Fibroblast of lung (primary cell): ENCODE results near the gene C19orf81.

Experiments used
- EZH2 ChIP-seq: IDR thresholded peaks from 2 replicates; pipeline ENCODE4 v1.5.1; 2012; ENCODE audit warnings: low read length, control low read depth, mild to moderate bottlenecking; ENCODE audit errors: missing control alignments
- TF ChIP-seq, protein P1 (sequence below), 2 donors: IDR thresholded peaks in 1 of 2; conservative IDR thresholded peaks in 1 of 2; 1 replicate in 1 of 2; 2 replicates in 1 of 2; pipeline ENCODE4 v1.5.1; 2011 to 2012; ENCODE audit warnings: low read length in 2 of 2, control low read depth in 1 of 2, inconsistent platforms in 1 of 2, low read depth in 1 of 2, mild to moderate bottlenecking in 1 of 2

- TF ChIP-seq, protein P1, sequence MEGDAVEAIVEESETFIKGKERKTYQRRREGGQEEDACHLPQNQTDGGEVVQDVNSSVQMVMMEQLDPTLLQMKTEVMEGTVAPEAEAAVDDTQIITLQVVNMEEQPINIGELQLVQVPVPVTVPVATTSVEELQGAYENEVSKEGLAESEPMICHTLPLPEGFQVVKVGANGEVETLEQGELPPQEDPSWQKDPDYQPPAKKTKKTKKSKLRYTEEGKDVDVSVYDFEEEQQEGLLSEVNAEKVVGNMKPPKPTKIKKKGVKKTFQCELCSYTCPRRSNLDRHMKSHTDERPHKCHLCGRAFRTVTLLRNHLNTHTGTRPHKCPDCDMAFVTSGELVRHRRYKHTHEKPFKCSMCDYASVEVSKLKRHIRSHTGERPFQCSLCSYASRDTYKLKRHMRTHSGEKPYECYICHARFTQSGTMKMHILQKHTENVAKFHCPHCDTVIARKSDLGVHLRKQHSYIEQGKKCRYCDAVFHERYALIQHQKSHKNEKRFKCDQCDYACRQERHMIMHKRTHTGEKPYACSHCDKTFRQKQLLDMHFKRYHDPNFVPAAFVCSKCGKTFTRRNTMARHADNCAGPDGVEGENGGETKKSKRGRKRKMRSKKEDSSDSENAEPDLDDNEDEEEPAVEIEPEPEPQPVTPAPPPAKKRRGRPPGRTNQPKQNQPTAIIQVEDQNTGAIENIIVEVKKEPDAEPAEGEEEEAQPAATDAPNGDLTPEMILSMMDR (conservative IDR thresholded peaks at IDR 0.05 in 1 of 2, IDR thresholded peaks at IDR 0.05 in 1 of 2; ENCODE audit: low read depth in 1 of 2, low read length in 2 of 2) = no peak
- no peak for TF ChIP-seq EZH2
Observed at GRCh38 chr19:50602089-50602422, 47.2 kb upstream of the C19orf81 start.
